ENCODE measurements around the gene NSUN6.

NSUN6 gene

DNA sequence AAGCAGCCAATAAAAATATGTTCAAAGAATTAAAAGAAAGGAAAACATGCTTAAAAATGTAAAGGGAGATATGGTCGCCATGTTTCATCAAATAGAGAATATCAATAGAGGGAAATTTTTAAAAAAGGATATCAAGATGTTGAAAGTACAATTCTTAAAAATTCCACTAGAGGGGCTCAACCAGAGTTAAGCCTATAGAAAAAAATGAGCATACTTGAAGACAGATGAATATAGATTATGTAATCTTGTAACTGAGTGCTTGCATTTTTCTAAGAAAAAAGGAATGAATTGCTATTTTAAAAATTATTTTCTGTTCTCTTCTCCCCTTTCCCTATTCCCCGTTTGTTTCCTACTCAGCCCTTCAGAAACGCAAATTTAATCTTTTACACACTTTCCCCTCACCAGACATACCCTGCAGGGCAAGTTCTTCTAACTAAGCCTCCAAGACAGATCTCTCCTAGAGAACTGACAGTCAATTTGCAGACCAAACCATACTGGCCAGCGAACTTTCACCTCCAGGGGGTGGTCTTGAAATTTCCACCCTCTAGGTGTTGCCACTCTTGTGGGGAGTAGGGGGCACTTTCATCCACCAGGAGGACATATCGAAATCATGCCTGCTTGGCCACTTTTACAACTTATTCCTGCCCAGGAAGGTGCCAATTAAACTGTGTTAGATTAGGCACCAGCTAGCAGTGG lies 67.7 kb downstream of the NSUN6 start:
- DNase-seq (ENCODE audit: insufficient read length, low spot score) (no peak), FAIRE-seq (no peak)
- TF ChIP-seq, protein P1, sequence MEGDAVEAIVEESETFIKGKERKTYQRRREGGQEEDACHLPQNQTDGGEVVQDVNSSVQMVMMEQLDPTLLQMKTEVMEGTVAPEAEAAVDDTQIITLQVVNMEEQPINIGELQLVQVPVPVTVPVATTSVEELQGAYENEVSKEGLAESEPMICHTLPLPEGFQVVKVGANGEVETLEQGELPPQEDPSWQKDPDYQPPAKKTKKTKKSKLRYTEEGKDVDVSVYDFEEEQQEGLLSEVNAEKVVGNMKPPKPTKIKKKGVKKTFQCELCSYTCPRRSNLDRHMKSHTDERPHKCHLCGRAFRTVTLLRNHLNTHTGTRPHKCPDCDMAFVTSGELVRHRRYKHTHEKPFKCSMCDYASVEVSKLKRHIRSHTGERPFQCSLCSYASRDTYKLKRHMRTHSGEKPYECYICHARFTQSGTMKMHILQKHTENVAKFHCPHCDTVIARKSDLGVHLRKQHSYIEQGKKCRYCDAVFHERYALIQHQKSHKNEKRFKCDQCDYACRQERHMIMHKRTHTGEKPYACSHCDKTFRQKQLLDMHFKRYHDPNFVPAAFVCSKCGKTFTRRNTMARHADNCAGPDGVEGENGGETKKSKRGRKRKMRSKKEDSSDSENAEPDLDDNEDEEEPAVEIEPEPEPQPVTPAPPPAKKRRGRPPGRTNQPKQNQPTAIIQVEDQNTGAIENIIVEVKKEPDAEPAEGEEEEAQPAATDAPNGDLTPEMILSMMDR (IDR thresholded peaks at IDR 0.05; ENCODE audit: insufficient read depth, missing control alignments), result no peak

DNA sequence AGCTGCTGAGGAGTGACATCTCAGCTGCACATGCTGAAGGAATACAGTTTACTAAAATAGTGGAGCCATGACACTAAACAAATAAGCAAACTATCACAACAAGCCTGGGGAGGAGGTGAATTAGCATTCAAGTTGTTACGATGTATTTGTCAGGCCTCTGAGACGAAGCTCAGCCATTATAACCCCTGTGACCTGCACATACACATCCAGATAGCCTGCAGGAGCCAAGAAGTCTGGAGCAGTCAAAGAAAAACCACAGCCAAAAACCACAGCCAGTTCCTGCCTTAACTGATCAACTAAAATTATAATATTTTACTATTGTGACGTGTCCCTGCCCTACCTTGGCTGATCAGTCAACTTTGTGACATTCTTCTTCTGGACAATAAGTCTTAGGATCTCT lies 68.6 kb downstream of the NSUN6 start:
- no peak for FAIRE-seq
- no peak for DNase-seq (ENCODE audit: insufficient read length, low spot score)
- TF ChIP-seq, protein P1 (IDR thresholded peaks at IDR 0.05; ENCODE audit: insufficient read depth, missing control alignments), result no peak

- FAIRE-seq (no peak), DNase-seq (ENCODE audit: insufficient read length, low spot score) (no peak)
- TF ChIP-seq, protein P1 (IDR thresholded peaks at IDR 0.05; ENCODE audit: insufficient read depth, missing control alignments), result no peak
These were observed 73.3 kb downstream of the NSUN6 start for GRCh38 chr10:18577823-18578685.

DNA sequence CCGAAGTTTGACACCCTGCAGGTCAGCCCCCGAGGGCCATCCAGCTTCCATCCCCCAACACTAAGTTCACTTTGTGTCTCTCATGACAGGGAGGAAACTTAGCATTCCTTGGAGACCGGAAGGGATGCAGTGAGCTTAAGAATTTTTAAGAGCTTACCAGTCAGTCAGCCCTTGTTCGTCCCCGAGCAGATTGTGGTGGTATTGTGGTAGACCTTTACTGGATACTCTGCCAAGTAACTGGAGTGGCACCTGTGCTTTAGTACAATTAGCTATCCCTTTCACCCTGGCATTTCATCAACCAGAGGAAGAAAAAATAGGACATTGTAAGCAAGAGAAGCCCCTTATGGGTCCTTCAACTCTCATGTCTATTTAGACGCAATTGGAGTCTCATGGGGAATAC lies 74.8 kb downstream of the NSUN6 start:
- DNase-seq (ENCODE audit: insufficient read length, low spot score) (no peak), FAIRE-seq (no peak)
- TF ChIP-seq, protein P1 (IDR thresholded peaks at IDR 0.05; ENCODE audit: insufficient read depth, missing control alignments), result no peak

DNA sequence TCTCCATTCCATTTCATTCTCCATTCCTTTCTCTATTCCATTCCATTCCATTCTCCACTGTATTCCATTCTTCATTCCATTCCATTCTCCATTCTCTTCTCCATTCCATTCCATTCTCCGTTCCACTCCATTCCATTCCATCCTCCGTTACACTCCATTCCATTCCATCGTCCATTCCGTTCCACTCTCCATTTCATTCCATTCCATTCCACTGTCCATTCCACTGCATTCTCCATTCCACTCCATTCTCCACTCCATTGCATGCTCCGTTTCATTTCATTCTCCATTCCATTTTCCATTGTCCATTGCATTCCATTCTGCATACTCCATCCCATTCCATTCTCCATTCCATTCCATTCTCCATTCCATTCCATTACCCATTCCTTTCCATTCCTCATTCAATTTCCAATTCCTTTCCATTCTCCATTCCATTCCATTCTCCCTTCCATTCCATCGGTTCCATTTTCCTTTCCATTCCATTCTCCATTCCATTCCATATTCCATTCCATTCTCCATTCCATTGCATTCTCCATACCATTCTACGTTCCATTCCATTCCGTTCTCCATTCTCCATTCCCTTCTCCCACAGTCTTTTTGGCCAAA lies 78.3 kb downstream of the NSUN6 start:
- TF ChIP-seq, protein P1 (IDR thresholded peaks at IDR 0.05; ENCODE audit: insufficient read depth, missing control alignments), result no peak
- no peak for DNase-seq (ENCODE audit: insufficient read length, low spot score)
- no peak for FAIRE-seq

DNA sequence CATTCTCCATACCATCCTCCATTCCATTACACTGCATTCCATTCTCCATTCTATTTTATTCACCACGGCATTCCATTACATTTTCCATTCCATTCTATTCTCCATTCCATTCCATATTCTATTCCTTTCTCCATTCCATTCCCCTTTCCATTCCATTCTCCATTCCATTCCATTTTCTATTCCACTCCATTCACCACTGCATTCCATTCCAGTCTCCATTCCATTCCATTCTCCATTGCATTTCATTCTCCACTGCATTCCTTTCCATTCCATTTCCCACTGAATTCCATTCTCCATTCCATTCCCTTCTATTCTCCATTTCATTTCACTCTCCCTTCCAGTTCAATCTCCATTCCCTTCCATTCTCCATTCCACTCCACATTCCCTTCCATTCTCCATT lies 79.6 kb downstream of the NSUN6 start:
- TF ChIP-seq, protein P1 (IDR thresholded peaks at IDR 0.05; ENCODE audit: insufficient read depth, missing control alignments), result no peak
- no peak for FAIRE-seq

More for the DNA sequence above, 79.6 kb downstream of the NSUN6 start:
- no peak for DNase-seq (ENCODE audit: insufficient read length, low spot score)
